HG02610 (cell line): Measurements from ENCODE around the gene RAP1A.
"Not testable (repeated sequence)": the region's sequence is repeated elsewhere in the genome, so short reads cannot be mapped to it uniquely, and the experiment has no call there.

Experiments
- ATAC-seq: cut with Tn5 transposase; IDR thresholded peaks from one replicate; pipeline ENCODE4 v1.9.1; 2021; ENCODE audit warnings: mild to moderate bottlenecking, moderate library complexity; ENCODE audit not compliant: unreplicated experiment

The RAP1A gene

GRCh38 chr1:111660204-111661150 is 40.9 kb downstream of the RAP1A start:
- ATAC-seq: no peak

DNA sequence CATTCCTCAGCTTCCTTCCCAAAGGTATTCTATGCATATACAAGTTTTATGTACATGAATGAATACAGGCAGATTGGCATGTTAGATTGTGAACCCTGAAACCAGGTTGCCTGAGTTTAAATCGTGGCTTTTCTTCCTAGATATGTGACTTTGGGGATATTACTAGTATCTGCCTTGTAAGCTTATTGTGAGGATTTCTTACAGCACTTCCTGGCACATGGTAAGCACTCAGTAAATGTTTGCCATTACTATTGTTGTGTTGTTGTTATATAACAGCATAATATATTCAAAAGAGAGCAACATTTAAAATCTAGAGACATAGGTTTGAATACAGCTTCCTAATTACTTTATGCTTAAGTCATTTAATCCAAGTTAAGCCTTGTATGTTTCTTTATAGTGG is 45.1 kb downstream of the RAP1A start:
- no peak for ATAC-seq

GRCh38 chr1:111665497-111665896 is 45.9 kb downstream of the RAP1A start:
- no peak for ATAC-seq

- ATAC-seq: no peak
These were observed 47.2 kb downstream of the RAP1A start for GRCh38 chr1:111666828-111667227.

GRCh38 chr1:111669268-111669667 is 49.7 kb downstream of the RAP1A start:
- ATAC-seq: no peak

DNA sequence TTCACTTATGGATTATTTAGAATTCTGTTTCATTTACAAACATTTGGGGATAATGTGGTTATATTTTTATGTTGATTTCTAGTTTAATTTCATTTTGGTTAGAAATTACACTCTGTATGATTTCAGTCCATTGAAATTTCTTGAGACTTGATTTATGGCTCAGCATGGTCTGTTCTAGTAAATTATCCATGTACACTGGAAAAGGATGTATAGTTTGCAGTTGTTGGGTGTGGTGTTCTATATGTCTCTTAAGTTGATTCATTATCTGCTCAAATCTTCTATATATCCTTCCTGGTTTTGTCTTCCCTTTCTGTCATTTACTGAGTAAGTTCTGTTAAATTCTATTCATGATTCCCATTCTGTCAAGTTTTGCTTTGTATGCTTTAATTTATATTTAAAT is 52.3 kb downstream of the RAP1A start:
- ATAC-seq: no peak

DNA sequence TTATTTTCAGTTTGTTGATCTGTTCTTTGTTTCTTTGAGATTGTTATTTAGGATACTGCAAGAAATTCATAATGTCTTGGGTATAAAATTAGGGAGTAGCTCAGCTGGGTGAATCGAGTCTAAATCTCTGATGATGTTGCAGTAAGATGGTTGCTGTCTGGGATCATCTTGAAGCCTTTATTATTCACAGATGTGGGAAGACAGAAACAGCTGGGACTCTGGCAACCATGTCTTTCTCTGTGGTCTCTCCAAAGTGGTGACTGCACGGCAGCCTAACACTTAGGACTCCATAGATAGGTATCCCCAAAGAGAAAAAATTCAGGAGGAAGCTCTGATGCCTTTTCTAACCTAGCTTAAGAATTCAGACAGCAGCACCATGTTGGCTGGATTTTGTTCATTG is 52.7 kb downstream of the RAP1A start:
- no peak for ATAC-seq

DNA sequence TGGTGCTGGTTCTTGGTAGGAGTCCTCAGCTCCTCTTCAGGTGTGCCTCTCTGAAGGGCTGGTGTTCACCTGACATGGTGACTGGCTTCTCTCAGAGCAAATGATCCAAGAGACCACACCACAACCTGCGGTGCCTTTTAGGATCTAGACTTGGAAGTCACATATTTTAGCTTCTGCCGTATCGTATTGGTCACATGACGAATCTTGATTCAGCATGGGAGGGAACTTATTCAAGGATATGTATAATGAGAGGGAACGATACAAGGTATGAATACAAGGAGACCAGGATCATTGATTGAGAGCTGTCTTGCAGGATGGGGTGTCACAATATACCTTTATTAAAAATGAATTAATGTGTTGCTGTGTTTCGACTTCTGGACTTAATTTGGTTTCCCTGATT is 58.0 kb downstream of the RAP1A start:
- no peak for ATAC-seq

DNA sequence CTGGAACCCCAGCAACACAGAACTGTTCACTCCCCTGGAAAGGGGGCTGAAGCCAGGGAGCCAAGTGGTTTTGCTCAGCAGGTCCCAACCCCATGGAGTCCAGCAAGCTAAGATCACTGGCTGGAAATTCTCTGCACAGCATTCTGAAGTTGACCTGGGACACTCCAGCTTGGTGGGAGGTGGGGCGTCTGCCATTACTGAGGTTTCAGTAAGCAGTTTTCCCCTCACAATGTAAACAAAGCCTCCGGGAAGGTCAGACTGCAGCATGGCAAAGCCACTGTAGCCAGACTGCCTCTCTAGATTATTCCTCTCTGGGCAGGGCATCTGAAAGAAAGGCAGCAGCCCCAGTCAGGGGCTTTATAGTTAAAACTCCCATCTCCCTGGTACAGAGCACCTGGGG is 60.0 kb downstream of the RAP1A start:
- no peak for ATAC-seq

GRCh38 chr1:111680212-111680800 is 60.7 kb downstream of the RAP1A start:
- not testable (repeated sequence) for ATAC-seq

DNA sequence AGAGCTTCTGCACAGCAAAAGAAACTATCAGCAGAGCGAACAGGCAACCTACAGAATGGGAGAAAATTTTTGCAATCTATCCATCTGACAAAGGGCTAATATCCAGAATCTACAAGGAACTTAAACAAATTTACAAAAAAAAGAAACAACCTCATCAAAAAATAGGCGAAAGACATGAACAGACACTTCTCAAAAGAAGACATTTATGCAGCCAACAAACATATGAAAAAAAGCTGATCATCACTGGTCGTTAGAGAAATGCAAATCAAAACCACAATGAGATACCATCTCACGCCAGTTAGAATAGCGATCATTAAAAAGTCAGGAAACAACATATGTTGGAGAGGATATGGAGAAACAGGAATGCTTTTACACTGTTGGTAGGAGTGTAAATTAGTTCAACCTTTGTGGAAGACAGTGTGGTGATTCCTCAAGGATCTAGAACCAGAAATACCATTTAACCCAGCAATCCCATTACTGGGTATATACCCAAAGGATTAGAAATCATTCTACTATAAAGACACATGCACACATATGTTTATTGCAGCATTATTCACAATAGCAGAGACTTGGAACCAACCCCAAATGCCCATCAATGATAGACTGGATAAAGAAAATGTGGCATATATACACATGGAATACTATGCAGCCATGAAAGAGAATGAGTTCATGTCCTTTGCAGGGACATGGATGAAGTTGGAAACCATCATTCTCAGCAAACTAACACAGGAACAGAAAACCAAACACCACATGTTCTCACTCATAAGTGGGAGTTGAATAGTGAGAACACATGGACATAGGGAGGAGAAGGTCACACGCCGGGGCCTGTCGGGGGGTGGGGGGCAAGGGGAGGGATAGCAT is 65.9 kb downstream of the RAP1A start:
- ATAC-seq: not testable (repeated sequence)

DNA sequence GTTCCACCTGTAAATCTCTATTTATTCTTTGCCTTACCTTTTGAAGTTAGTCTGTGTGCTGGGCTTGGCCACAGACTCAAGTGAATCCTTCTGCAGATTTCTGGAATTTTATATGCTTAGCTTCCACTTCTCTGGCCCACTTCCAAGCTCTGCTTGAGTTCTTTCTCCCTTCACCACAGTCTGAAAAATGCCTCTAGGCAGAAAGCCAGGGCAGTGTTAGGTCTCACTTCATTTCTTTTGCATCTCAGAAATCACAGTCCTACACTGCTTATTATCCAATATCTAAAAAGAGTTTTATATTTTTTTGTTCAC is 70.7 kb downstream of the RAP1A start:
- no peak for ATAC-seq

GRCh38 chr1:111691886-111692285 is 72.3 kb downstream of the RAP1A start:
- ATAC-seq: no peak

- no peak for ATAC-seq
These were observed 76.2 kb downstream of the RAP1A start for GRCh38 chr1:111695801-111696200.

DNA sequence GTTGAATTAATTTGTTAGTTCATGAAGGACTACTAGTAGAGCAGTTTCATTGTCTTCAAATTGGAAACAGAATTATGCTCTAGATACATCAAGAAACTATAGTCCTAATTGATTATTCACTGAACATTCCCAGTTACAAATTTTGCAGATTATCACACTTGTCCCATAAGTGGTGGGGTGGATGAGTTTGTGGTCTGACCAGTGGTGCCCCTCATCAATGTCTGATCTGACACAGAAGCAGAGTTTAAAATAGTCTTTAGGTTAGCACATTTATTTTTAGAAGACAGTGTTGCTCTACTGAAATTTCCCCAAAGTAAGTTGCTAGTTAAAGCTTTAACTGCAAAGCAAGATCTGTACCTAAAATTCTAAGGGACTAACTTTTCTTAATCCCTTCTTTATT is 76.7 kb downstream of the RAP1A start:
- ATAC-seq: peak; percentile 48

- ATAC-seq: no peak
These were observed 79.7 kb downstream of the RAP1A start for GRCh38 chr1:111699268-111699667.

GRCh38 chr1:111702504-111703050 is 83.0 kb downstream of the RAP1A start:
- ATAC-seq: no peak

DNA sequence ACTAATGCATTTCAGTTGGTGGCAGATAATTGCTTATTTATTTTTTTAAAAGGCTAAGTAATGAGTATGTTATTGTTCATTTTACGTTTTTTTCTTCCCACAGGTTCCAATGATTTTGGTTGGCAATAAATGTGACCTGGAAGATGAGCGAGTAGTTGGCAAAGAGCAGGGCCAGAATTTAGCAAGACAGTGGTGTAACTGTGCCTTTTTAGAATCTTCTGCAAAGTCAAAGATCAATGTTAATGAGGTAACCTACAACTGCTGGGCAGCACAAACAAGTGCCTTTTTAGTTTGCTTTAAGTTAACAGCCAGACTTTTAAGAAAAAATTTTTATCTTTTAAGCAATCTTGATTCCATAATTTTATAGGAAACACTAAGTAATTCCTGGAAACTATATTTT is 84.7 kb downstream of the RAP1A start:
- no peak for ATAC-seq

DNA sequence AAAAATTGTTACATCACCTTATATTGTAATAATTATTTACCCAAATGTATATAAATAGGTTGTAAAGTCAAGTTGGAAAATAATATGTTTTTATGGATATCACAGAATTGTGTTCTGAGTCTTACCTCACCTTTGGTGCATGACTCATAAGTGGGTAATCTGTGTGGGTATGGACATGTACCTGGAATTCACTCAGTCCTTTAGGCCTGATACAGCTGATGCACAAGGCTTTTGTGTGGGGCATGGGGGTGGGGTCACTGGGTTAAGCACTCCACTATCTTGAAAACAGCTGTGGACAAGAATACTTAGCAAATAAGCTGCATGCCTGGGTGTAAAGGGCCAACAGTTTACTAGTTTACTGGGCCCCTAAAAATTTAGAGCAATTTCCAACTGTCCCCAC is 85.2 kb downstream of the RAP1A start:
- no peak for ATAC-seq

- ATAC-seq: no peak
These were observed 86.3 kb downstream of the RAP1A start for GRCh38 chr1:111705841-111706240.

DNA sequence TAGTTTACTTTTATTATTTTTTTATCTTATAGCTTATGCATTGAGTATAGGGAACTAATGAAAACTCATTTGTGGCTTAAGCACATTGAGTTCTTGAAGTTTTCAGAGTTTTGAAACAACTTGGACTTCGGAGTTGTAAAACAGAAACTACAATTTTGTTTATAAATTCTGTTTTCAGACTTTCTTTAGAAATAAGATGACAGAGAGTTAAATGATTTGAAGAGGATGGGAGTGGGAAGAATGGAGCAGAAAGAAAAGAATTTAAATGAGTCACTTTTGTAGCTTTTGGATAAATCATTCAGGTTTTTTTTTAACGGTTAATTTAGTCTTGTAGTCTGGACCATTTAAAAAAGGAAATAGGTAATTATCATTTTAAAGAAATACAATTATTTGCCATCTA is 87.3 kb downstream of the RAP1A start:
- no peak for ATAC-seq
